Pulmonary artery endothelial cell (primary cell): ENCODE measurements around the gene PDLIM1. TPM values are rescaled to one million over a fixed set of nuclear protein-coding genes. Genes with fewer than 3 reads are reported as not detected.
A peak's percentile ranks its signal among the peaks of the same experiment; 100 is the strongest.

ENCODE experiments used
- DNase-seq: peaks from one replicate; pipeline ENCODE4 v3.0.0-alpha.2; 2011; ENCODE audit warnings: low read depth, low spot score
- total RNA-seq: library from RNA; depleted of rRNA; stranded (reverse); fragments of >200 nt; gene quantifications from 2 replicates; pipeline ENCODE4 v1.2.3, GENCODE V29; 2014

The PDLIM1 gene
- total RNA-seq, 1 donor from 2014 or later, result 46.5 TPM

DNA sequence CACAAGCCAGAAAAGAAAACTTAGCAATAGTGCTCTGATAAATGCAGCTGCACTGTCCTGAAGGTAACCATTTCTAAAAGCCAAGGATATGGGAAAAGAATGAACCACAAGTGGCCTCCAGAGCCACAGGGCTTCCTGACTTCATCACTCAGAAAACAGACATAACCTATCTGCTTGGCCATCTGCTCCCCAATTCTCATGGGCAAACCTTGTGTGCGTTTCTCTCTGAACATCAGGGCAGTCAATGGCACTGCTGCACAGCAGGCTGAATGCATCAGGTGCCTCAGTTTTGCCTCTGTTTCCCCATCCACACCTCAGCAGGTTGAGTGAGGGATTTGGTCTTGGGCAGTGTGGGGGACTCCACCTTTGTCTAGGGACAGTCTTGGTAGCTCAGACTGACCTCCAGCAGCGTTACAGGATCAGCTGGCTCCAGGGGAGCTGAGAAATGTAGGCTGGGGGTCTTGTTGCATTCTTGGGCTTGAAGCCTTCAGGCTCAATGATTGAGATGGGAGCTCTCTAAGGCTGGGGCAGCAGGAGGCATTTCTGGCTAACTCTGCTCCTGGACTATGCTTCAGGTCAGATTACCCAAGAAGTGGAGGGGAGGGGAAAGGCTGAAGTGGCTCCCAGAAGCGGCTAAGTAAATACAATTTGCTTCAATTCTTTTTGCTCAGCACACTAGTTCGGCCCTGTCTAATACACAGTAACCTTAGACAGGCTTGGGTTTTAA is 23.6 kb upstream of the PDLIM1 start:
- DNase-seq, result no peak

DNA sequence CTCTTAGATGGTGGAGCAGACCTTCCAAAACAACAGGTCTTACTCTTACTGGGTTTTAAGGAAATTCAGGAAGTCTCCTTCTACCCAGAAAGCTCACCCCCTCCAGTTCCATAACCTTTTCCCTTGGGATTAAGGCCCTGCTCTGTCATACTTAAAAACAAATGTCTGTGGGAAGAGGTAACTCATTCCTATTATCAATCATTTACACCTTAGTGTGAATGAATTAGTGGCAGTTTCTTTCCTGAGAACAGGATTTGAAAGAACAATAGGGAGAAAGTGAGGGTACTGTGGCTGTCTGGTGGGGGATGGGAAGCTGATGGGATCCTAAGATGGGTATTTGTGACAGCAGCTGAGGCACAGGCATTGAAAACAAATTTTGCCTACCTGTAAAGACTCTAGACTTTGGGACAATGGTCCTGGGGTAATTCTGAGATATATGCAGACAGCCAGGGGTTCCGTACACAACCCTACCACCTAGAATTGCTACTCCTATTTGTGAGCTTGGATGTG is 22.2 kb upstream of the PDLIM1 start:
- DNase-seq, result no peak

DNA sequence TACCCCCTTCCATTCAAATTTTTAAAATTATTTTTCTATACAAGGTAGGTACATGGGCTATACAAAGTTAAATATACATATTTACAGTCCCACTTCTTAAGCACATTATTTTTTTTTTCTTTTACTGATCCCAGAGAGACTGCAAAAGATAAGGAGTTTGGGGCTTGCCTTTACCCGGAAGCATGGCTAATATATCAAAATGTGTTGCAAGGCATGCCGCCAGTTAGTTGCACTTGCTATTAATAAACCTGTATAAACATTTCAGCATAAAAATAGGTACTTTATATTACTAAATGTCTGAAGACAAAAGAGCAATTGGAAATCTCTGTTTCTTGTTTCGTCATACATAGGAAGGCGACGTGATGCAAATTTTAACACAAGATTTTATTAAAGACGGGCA is 21.5 kb upstream of the PDLIM1 start:
- DNase-seq, result no peak

DNA sequence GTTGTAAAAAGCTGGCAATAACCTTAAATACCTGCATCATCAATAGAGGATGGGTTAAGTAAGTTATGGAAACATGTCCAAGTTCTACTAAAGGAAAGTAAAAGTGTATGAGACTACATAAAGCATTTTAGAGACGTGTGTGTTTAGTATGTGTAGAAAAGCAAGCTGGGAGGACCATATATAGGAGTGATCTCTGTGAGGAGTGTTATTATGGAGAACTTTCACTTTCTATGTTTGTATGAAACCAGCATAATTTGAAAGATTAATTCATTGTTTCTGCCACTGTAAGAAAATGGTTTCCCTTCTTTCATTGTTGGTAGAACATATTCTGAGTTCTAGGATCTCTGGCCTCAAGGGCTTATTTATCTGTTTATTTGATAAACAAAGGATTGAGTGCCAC is 19.2 kb upstream of the PDLIM1 start:
- no peak for DNase-seq

DNA sequence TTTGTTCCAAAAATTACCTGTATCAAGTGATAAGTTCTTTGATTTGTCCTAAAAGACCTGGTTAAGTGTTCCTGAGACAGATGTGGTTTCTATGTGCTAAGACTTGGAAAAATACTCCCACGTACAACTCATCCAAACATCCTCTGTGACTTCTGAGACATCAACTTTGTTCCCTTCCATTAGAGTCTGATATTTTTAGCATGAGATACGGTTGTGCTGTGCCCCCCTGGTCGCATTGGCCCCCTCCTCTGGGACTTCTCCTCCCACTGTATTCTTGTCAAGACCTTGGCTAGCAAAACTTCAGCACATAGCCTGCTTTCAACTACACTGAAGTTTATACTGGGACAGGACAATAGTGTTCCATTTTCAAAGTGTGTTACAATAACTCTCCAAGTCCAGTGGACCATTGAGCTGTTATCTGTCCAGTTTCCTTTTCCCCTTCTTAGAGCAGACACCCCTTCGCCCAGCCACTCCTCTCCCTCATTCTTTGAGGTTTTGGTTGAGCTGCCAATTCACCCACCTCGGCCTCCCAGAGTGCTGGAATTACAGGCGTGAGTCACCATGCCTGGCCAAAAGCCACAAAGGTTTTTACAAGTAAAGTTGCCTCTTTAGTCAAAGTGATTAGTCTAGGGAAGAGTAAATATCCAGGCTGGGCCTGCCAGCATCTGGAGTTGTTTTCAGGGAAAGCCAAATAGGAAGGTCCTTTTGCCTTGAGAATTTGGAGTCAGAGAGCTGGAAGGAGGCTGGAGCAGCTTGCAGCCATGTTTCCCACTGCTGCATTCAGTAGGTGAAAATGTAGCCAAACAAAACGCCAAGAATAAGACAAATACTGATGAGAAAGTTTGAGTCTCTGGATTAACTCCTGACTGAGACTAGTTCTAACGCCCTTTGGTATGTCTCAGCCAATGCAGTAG is 17.8 kb upstream of the PDLIM1 start:
- peak; percentile 67 for DNase-seq

DNA sequence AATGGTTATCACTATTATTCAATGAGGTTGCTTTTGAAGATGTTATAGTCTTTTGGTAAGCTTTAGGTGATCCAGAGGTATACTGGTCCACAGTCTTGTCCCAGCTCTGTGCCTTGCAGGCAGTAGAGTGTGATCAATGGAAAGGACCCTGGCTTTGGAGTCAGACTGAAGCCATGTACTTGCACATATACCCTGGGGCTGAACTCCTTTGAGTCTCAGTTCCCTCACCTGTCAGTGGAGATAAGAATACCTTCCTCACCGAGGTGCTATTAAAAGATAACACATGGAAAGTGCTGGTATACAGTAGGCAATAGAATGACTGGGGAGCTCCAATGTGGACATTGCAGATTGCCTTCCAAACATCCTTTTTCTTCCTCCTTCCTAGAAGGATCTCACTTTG is 16.0 kb upstream of the PDLIM1 start:
- DNase-seq, result no peak

DNA sequence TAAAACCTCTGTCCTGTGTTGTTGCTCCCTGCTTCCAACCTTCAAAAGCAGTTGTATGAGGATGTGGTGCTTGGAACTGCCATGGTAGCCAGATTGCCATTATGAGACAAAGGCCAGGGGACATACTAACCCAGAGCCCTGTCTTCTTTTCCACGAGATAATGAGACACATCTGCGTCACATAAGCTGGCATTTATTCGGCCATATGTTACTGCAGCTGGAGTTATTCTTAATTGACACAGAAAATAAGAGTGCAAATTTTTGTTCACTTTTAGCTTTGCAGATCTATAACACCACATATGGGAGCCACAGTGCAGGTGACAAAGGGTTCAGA is 15.5 kb upstream of the PDLIM1 start:
- DNase-seq, result no peak

DNA sequence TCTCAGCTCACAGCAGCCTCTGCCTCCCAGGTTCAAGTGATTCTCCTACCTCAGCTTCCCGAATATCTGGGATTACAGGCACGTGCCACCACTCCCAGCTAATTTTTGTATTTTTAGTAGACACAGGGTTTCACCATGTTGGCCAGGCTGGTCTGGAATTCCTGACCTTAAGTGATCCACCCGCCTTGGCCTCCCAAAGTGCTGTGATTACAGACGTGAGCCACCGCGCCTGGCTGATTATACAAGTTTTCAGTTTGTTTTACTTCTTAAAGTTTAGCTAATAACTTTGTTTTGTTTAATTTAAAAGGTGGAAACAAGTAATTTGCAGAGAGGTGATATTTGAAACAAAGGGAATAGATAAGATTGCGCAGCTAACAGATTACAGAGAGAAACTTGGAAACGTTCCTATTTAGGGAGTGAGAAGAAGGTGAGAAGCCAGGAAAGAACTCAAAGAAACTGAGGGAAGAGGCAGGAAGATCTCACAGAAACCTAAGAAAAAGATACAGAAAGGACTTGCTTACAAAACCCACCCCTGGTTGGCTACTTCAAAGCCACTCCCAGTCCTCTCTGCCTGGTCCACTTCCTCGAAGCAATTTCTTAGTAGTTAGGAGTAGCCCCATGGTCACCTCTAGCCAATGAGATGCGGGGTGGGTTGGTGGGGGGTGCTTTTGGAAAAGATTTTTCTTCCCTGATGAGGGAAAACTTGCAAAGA is 15.0 kb upstream of the PDLIM1 start:
- DNase-seq, result no peak

DNA sequence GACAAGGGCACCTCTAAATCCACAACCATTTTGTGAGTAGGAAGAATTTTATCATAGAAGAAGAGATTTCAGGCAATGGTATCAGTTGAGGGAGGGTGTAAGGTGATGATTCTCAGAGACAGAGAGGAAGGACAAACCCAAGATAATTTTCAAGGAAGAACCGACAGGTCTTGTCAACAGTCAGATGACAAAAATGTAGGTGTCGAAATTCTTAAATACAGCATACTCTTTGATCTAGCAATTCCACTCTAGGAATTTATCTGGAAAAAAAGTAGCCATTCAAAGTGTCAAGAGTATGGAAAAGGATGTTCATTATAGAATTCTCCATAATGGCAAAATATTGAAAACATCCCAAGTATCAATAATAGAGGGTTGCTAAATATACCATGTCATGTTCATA is 14.2 kb upstream of the PDLIM1 start:
- no peak for DNase-seq

DNA sequence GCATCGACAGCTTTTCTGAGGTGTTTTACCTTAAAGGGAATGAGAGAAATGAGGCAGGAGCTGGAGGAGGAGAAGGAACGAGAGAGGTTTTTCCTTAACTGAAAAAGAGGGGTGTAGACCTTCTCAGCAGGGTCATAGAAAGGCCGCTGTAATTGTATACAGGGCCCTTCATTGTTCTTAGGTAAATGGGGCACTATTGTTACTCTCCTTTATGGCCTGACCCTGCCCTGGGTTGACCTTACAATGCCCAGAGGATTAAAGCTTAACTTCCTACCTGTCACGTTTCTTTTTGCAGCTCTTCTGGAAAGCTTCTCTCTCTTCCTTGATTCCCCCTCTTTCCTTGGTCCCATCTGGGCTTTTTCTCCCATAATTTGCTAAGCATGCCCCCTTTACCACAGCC is 13.7 kb upstream of the PDLIM1 start:
- DNase-seq, result no peak

DNA sequence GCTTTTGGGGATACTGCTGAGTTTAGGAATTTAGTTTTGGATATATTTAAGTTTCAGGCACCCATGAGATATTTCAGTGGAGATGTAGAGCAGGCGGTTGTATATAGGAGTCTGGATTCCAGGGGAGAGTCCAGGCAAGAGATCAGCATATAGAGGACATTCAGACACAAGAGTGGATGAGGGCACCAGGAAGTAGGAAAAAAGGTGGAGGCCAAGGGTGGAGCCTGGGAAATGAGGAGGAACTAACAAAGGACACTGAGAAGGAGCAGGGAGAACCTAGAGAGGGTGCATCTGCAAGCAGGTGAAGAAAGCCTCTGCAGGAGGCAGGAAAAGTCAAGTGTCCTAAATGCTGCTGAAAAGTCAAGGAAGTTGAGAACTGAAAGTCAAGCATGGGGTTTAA is 13.1 kb upstream of the PDLIM1 start:
- DNase-seq, result no peak

DNA sequence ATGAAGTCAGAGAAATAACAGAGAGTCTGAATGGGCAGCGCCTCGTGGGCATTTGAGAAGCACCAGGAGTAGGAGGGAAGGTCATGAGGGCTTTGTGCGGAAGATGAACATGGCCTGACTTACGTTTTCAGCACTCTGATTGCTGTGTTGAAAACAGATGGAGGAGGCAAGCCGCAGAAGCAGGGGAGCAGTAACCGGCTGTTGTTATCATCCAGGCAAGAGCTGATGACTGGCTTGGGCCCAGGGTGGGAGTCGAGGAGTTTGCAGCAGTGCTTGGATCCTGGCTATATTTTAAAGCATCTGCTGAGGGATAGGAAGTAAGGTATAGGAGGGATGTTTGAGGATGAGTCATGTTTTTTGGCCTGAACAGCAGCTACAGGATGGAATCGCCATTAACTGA is 12.7 kb upstream of the PDLIM1 start:
- no peak for DNase-seq

DNA sequence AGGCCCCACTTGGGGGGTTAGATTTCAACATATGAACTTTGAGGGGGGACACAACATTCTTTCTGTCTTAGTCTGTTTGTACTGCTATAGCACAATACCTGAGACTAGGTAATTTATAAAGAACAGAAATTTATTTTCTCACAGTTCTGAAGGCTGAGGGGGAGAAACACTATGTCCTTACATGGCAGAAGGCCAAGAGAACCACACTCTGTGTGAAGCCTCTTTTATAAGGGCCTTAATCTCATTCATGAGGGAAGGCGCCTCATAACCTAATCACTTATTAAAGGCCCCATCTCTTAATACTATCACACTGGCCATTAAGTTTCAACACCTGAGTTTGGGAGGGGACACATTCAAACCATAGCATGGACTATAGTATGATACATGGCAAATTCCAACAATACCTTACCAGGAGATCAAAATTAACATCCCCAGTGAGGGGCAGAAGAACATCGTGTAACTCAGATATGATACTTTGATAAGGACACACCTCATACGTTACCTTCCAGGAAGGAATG is 9.3 kb upstream of the PDLIM1 start:
- no peak for DNase-seq

DNA sequence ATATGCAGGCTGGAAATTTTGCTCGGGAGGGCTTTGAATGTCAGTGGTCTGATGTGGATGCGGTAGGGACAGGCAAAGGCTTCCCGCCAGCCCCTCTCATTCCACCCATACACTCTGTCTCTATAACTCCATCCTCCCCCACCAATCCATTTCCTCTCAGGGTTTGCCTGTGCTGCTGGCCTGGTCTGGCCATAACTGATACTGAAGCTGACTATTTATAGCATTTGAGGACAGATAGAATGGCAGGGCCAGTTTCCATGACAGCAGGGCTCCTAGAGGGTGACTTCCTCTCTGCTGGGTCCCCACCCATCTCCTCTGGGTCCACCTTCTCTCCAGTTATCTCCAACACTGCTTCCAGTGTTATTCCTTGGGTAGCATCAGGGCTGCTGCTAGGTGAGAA is 6.6 kb upstream of the PDLIM1 start:
- DNase-seq, result no peak

DNA sequence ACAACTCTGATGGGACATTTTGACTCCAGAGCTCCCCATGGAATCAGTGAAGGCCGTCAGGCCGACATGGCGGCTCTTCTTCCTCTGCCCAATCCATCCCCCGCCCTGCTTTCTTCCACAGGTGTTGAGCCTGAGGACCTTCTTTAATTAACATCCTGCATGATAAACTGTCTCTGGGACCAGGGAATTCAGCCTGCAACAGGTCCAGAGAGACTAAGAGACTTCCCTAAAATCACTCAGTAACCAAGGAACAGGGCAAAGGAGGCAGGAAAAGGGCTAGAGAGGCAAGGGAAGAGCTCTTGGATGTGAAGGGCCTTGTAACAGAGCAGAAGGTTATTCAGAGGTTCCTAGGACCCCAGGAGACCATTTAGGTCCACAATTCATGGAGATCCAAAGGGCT is 6.0 kb upstream of the PDLIM1 start:
- DNase-seq, result no peak

DNA sequence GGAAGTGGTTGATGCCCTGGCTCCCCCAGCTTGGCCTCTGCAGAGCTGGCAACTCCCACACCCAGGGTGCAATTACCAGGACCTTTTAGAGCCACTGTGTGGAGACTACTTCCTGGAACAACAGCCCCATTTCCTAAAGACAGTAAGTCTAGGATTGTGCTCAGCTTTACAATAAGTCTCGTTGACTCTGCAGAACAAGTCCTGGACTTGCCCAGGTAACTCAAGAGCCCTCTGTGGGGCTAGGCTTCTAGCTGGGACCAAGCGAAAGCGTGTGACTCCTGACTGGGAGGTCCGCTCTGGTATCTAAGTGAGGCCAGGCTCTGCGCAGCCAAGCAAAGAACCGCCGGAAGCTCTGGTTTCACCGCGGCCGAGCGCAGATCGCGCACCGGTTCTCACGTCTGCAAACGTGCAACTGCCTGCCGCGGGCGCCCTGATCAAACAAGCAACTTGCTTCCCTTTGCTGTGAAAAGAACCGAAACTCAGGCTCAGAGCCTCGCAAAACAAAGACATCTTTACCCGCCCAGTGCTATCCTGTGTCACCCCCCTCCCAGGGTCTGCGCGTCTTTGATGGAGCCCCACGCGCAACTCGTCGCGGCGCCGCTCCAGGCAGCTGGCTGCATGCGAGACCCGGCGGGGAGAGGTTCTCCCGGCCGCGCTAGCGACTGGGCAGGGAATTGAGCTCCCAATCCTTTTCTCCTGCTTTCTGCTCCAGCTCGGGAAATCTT is 4.4 kb upstream of the PDLIM1 start:
- DNase-seq, result no peak

DNA sequence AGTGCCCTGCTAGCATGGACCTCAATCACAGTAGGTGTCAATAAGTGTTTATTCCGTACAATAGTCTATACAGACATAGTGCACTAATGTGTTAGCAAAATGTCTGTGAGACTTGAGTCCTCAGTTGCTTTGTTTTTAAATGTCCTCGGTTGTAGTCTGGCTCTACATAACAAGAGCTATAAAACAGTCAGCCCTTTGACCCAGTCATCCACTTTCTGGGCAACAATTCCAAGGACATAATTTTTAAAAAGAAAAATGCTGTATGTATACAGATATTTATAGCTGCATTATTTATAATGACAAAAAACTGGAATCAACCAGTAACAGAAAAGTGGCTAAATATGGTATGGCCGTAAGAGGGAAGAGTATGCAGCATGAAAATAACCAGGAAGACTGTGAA is 2.8 kb upstream of the PDLIM1 start:
- DNase-seq, result no peak

DNA sequence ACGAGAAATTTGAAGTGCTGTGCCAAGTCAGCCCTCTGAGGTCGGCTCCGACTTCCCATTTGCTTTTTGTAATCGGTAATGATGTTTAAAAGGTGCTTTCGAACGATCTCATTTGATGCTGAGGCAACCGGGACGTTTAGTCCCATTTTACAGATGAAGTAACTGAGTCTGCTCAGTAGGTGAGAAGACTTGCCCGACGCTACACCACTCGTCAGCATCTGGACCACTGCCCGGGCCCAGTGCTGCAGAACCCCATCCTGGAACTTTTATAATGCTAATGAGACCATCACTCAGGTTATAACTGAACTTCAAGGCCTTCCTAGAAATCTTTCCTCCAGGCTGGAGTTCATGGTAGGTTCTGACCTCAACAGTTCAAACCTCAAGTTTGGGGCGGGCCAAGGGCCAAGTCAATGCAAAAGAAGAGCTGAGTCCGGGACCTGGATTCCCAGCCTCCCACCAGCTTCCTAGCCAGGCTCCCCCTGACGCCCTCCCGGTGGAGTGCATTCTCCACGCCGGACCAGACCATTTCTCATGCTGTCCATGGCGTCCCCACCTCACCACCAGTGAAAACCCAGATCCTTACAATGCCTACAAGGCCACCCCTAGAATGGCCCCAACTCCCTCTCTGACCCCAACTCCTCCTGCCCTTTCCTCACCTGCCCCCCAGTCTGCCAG is 699 bp upstream of the PDLIM1 start:
- DNase-seq, result no peak

DNA sequence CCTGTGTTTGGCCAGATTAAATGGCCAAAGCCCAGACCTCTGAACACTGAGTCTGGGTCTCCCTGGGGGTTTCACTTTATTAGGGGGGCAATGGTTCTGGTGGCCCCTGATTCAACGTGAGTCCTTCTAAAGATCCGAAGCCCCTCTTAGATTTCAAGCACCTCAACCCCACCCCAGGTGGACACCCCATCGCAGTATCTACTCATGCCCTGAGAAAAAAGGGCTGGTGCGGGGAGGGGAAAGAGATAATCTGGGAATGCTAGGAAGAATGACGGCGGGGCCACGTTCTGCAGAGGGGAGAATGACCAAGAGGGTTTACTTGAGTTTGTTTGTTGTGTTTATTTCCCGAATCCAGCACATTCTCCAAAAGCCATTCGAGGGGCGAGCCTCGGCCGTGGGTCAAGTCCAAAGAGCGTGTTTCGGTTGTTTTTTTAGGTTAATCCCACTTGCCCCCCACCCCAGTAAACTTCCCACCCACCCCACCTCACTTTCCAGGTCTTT is 832 bp downstream of the PDLIM1 start:
- DNase-seq, result no peak
